Measurements from ENCODE around the gene SPO11.
"Not testable (repeated sequence)": the region's sequence is repeated elsewhere in the genome, so short reads cannot be mapped to it uniquely, and the experiment has no call there.

SPO11 gene

GRCh38 chr20:57342829-57343228 is 13.2 kb downstream of the SPO11 start:
- DNase-seq, result no peak

- DNase-seq, result peak; percentile 55 to 67
Measured at GRCh38 chr20:57346477-57346876, 16.9 kb downstream of the SPO11 start.

- no peak for DNase-seq
Measured at GRCh38 chr20:57347393-57347792, 17.8 kb downstream of the SPO11 start.

- DNase-seq, result not testable (repeated sequence)
Measured at GRCh38 chr20:57348200-57348921, 18.8 kb downstream of the SPO11 start.

- DNase-seq, result not testable (repeated sequence)
Measured at GRCh38 chr20:57348922-57349574, 19.4 kb downstream of the SPO11 start.

GRCh38 chr20:57350081-57350710 is 20.6 kb downstream of the SPO11 start:
- no peak for DNase-seq

- not testable (repeated sequence) for DNase-seq
Measured at GRCh38 chr20:57350726-57351041, 21.1 kb downstream of the SPO11 start.

- DNase-seq, result peak; percentile 86 to 89
Measured at GRCh38 chr20:57351042-57351783, 21.6 kb downstream of the SPO11 start, which contains the start of gene RAE1. RAE1 (plus strand) TSS chr20:57351255; CDS start chr20:57354039, 2,784 bp downstream.

GRCh38 chr20:57352305-57352704 is 22.7 kb downstream of the SPO11 start:
- DNase-seq, result no peak

- no peak for DNase-seq
Measured at GRCh38 chr20:57353351-57353750, 23.7 kb downstream of the SPO11 start.

- no peak for DNase-seq
Measured at GRCh38 chr20:57361517-57361916, 31.9 kb downstream of the SPO11 start.

GRCh38 chr20:57364451-57364850 is 34.8 kb downstream of the SPO11 start:
- DNase-seq, result no peak

- DNase-seq, result no peak
Measured at GRCh38 chr20:57369596-57369995, 40.0 kb downstream of the SPO11 start.

GRCh38 chr20:57370316-57370715 is 40.7 kb downstream of the SPO11 start:
- no peak for DNase-seq

GRCh38 chr20:57371363-57371762 is 41.8 kb downstream of the SPO11 start:
- DNase-seq, result no peak

- no peak for DNase-seq
Measured at GRCh38 chr20:57372157-57372556, 42.6 kb downstream of the SPO11 start.

GRCh38 chr20:57372581-57373350 is 43.2 kb downstream of the SPO11 start:
- no peak for DNase-seq

GRCh38 chr20:57374343-57374930 is 44.8 kb downstream of the SPO11 start:
- no peak for DNase-seq

- no peak for DNase-seq
Measured at GRCh38 chr20:57374931-57375651, 45.5 kb downstream of the SPO11 start.

GRCh38 chr20:57375652-57376230 is 46.1 kb downstream of the SPO11 start:
- DNase-seq, result no peak

GRCh38 chr20:57377350-57377749 is 47.7 kb downstream of the SPO11 start:
- no peak for DNase-seq
